H1 (cell line): Measurements from ENCODE around the gene TEN1. TPM values are rescaled to one million over a fixed set of nuclear protein-coding genes. Genes with fewer than 3 reads are reported as not detected.

ENCODE experiments used
- CBX5 ChIP-seq: fragments of 300-800, 300-1000 bp; sonication (generic); IDR thresholded peaks from 2 replicates; pipeline ENCODE4 v1.7.1; 2016; ENCODE audit warnings: antibody characterized with exemption, low read length, low read depth
- GABPA ChIP-seq: IDR thresholded peaks from 2 replicates; pipeline ENCODE4 v1.6.1; 2011; ENCODE audit warnings: mild to moderate bottlenecking, low read length, moderate library complexity, borderline replicate concordance; ENCODE audit not compliant: insufficient read depth
- RAD21 ChIP-seq, 2 experiments: IDR thresholded peaks in 1 of 2; conservative IDR thresholded peaks in 1 of 2; 2 replicates each; pipeline ENCODE4 v1.6.1; 2011; ENCODE audit warnings: low read depth in 2 of 2, low read length in 2 of 2, improper control_type of control experiment in 1 of 2, inconsistent platforms in 1 of 2, mild to moderate bottlenecking in 1 of 2, moderate library complexity in 1 of 2
- polyA plus RNA-seq, 7 experiments: library from polyadenylated mRNA; depleted of rRNA in 3 of 7; stranded (reverse) in 5 of 7; unstranded in 2 of 7; fragments of >200 nt in 5 of 7; fragments of 200-250 nt in 2 of 7; gene quantifications; 1 replicate in 5 of 7; 2 replicates in 1 of 7; 4 replicates in 1 of 7; pipeline versions ENCODE4 v1.2.1 to v1.2.3, GENCODE V29; 2011 to 2013; ENCODE audit warnings: missing spikeins in 2 of 7, mixed read lengths in 2 of 7
- total RNA-seq: library from RNA; stranded (reverse); fragmentation: NEBNext Ultra II Directional; extraction: Animal tissue kit (Norgen Biotek cat#: 25700); gene quantifications from 2 replicates; pipeline ENCODE4 v1.2.1, GENCODE V29; 2021

The TEN1 gene
- total and polyA plus RNA-seq, 2 of the 8 experiments (the other 6 are each of a cell fraction or from before 2014, with no cell fraction given): 15.9 to 18.7 TPM

DNA sequence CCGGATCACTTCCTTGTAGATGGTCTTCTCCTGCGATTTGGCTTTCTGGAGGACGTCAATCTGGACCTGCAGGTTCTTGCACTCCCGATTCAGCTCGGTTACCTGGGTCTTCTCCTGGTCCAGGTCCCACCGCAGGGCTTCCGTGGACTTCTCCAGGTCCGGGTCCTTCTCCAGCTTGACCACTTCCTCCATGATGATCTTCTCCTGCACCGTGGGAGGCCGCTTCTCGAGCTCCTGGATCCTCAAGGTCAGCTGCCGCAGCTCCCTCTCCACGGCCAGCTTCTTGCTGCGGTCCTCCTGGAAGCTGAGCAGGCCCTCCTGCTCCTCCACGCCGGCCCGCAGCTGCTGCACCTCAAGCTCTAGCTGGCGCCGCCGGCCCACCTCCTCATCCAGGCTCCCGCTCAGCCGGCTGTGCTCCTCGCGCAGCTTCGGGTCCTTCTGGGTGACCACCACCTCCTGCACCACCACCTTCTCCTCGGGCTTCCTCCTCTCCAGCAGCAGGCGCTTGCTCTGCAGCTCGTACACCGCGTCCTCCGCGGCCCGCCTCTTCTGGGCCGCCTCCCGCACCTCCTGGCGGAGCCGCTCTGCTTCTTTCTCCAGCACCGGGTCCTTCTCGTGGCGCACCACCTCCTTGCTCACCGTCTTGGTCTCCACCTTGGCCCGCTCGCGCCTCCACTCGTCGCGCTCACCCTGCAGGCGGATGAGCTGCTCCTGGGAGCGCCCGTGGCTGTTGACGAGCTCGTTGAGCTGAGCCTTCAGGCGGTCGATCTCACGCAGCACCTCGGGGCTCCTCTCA lies 29.8 kb downstream of the TEN1 start (continued):
- no peak for TF ChIP-seq RAD21 (IDR thresholded peaks at IDR 0.05 in 1 of 2, conservative IDR thresholded peaks at IDR 0.05 in 1 of 2; ENCODE audit: low read depth in 2 of 2, low read length in 2 of 2)
- TF ChIP-seq CBX5: no peak
- TF ChIP-seq GABPA: no peak
